HFFc6 (cell line): Measurements from ENCODE around the gene RNASEL. TPM values are rescaled to one million over a fixed set of nuclear protein-coding genes. Genes with fewer than 3 reads are reported as not detected.

Experiments used
- DNase-seq: peaks from one replicate; pipeline ENCODE4 v3.0.0-alpha.2; 2018
- H3K27ac Mint-ChIP-seq: 2 replicates; pipeline ENCODE4 v1.8.0; 2020; ENCODE audit warnings: mild to moderate bottlenecking, mixed read lengths
- H3K27me3 Mint-ChIP-seq: 2 replicates; pipeline ENCODE4 v1.8.0; 2021; ENCODE audit warnings: mild to moderate bottlenecking, moderate library complexity, mixed read lengths; ENCODE audit not compliant: insufficient read depth
- H3K36me3 Mint-ChIP-seq: 2 replicates; pipeline ENCODE4 v1.8.0; 2021; ENCODE audit warnings: low read depth, mixed read lengths
- H3K4me1 Mint-ChIP-seq: 2 replicates; pipeline ENCODE4 v1.8.0; 2020; ENCODE audit warnings: low read depth, mixed read lengths
- H3K4me3 Mint-ChIP-seq: 2 replicates; pipeline ENCODE4 v1.8.0; 2020; ENCODE audit warnings: mild to moderate bottlenecking, moderate library complexity, mixed read lengths
- H3K9me3 Mint-ChIP-seq: 2 replicates; pipeline ENCODE4 v1.8.0; 2020; ENCODE audit warnings: mild to moderate bottlenecking, mixed read lengths
- total RNA-seq, 6 experiments: library from RNA; stranded (reverse); fragmentation: NEBNext Ultra II Directional; extraction: Animal tissue kit (Norgen Biotek cat#: 25700); gene quantifications; 2 replicates in 1 of 6; 3 replicates in 5 of 6; pipeline ENCODE4 v1.2.3, GENCODE V29; 2021
- TF ChIP-seq, protein P1 (sequence below): fragments of 200-600 bp; sonication (generic); IDR thresholded peaks from 2 replicates; pipeline ENCODE4 v1.5.0; 2021; ENCODE audit warnings: antibody characterized with exemption, mild to moderate bottlenecking

RNASEL gene
- total RNA-seq, 6 experiments from 2014 or later, result 3.6 to 4.1 (median 3.8) TPM

DNA sequence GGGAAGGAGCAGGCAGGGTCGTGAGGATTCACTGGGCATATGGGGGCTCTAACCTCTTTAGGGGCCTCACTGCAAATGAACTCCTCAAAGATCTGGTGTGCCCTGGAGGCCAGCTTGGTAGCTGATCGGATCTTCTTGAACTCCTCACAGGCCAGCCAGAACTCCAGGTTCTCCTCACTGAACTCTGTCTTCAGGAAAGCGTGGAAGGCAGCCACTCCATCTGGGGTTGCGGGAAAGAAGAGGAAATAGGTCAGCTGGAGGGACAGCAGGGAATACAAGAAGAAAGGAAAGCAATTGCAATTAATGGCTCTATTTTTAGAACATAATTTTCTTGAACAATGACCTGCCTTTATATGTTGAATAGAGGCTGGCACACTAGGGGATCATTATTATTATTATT, 12.9 kb upstream of the RNASEL start:
- Mint-ChIP-seq H3K4me3 (no peak overlapping the region), H3K27ac (no peak overlapping the region), H3K27me3 (no peaks in the 10 kb centered on the region; the same call in none of the 2 replicates), H3K36me3 (no peaks in the 10 kb centered on the region), H3K4me1 (peaks cover 23% of the 10 kb centered on the region), H3K9me3 (no peaks in the 10 kb centered on the region)
- DNase-seq, result no peak
- TF ChIP-seq, protein P1, sequence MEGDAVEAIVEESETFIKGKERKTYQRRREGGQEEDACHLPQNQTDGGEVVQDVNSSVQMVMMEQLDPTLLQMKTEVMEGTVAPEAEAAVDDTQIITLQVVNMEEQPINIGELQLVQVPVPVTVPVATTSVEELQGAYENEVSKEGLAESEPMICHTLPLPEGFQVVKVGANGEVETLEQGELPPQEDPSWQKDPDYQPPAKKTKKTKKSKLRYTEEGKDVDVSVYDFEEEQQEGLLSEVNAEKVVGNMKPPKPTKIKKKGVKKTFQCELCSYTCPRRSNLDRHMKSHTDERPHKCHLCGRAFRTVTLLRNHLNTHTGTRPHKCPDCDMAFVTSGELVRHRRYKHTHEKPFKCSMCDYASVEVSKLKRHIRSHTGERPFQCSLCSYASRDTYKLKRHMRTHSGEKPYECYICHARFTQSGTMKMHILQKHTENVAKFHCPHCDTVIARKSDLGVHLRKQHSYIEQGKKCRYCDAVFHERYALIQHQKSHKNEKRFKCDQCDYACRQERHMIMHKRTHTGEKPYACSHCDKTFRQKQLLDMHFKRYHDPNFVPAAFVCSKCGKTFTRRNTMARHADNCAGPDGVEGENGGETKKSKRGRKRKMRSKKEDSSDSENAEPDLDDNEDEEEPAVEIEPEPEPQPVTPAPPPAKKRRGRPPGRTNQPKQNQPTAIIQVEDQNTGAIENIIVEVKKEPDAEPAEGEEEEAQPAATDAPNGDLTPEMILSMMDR, result no peak

DNA sequence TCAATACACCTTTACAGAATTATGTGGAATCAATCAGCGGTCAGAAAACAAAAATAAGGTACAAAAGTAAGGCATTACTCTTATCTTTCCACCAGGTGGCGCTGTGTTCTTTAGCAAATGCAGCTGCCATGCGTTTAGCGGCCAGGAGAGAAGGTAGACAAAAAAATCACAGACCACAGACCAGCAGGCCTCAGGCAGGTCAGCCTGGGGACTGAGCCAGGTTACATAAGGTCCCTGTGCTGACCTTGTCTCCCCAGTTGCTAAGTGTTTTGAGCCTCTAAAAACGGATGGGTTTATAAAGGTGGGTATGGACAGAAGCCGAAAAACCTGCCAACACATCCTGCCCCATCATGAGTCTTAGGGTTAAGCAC, 12.3 kb upstream of the RNASEL start:
- peak; percentile 63 for DNase-seq
- H3K9me3 Mint-ChIP-seq, result no peaks in the 10 kb centered on the region
- TF ChIP-seq, protein P1, result peak; percentile 97
- H3K4me1 Mint-ChIP-seq, result peaks cover 19% of the 10 kb centered on the region
- H3K27ac Mint-ChIP-seq, result no peak overlapping the region
- H3K4me3 Mint-ChIP-seq, result no peak overlapping the region
- H3K27me3 Mint-ChIP-seq, result no peaks in the 10 kb centered on the region; the same call in none of the 2 replicates
- H3K36me3 Mint-ChIP-seq, result no peaks in the 10 kb centered on the region

DNA sequence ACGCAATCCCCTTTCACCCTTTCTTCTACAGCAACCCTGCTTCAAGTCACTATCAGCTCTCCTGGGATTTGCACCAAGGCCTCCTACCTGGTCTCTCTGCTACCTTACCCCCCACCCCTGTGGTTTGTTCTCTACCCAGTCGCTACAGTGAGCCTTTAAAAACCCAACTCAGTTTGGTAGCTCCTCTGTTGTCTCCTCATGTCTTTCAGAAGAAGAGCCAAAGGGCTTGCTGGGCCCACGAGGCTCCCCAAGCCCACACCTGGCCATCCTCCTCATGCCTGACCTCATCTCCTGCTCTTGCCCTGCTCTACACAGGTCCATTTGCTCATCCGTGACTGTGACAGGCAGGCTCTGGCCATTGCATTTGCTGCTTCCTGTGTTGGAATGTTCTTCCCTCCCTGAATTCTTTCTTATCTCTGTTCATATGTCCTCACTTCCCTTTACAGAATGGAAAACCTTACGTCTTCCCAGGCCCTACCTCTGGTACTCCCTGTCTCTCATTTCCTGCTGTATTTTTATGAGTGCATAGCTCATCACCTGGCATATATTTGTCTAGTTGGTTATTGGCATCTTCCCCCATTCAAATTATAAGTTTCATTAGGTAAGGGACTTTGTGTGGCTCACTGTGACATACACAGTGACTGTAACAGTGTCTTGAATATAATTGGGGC, 11.8 kb upstream of the RNASEL start:
- no peak for DNase-seq
- Mint-ChIP-seq H3K4me1 (peaks cover 18% of the 10 kb centered on the region), H3K27ac (no peak overlapping the region), H3K36me3 (no peaks in the 10 kb centered on the region), H3K4me3 (no peak overlapping the region), H3K27me3 (no peaks in the 10 kb centered on the region; the same call in none of the 2 replicates), H3K9me3 (no peaks in the 10 kb centered on the region)
- TF ChIP-seq, protein P1, result no peak

DNA sequence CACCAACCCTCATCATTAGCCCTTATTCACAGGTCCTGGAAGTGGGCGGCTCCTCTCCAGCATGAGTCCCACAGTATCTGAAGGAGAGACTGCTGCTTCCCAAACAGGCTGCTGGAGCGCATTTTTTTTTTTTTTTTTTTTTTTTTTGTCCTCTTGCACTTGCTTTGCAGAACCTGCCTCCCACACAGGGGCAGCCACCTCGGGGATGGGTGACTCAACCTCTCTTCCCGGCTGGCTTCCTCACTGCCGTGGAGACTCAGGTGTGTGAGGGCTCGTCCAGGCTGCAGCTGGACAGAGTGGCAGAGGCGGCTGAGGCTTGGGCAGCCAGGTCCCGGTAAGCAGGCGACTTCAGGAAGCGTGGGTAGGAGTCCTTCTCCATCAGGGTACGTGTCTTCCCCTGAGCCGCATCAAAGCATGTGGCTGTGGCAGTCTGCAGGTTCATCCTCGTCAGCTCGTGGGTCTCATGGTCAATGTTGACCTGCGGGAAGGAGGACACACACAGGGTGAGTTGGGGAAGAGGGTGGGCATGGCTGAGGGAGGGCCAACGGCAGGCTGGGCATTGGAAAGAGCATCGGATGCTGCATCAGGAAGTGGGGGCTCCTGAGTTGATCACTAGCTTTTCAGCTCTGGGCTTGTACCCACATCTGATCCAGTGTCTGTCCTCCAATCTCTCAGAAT, 11.1 kb upstream of the RNASEL start:
- H3K9me3 Mint-ChIP-seq, result no peaks in the 10 kb centered on the region
- TF ChIP-seq, protein P1, result no peak
- H3K4me3 Mint-ChIP-seq, result no peak overlapping the region
- no peak for DNase-seq
- H3K4me1 Mint-ChIP-seq, result peaks cover 18% of the 10 kb centered on the region
- peaks cover 2% of the 10 kb centered on the region for H3K27me3 Mint-ChIP-seq
- H3K27ac Mint-ChIP-seq, result no peak overlapping the region
- no peaks in the 10 kb centered on the region for H3K36me3 Mint-ChIP-seq

DNA sequence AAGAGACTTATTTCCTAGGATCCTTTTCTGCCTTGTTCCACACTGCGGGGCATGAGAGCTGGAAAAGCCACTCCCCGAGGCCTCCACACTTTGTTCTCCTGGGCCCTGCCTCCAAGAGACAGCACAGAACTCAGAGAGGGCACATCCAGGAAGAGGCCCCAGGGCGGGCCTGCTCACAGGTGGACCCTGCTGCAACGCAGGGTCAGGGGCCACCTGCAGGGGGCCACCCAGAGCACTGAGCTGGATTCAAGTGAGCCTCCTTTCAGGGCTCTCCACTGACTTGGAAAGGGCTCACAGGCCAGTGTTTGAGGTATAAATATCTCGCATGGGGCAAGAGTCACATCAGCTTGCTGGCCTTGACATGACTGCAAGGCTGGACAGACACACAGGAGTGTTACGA, 10.3 kb upstream of the RNASEL start:
- no peaks in the 10 kb centered on the region for H3K9me3 Mint-ChIP-seq
- H3K27ac Mint-ChIP-seq, result no peak overlapping the region
- TF ChIP-seq, protein P1, result peak; percentile 67
- no peaks in the 10 kb centered on the region for H3K36me3 Mint-ChIP-seq
- H3K27me3 Mint-ChIP-seq, result peaks cover 2% of the 10 kb centered on the region
- H3K4me3 Mint-ChIP-seq, result no peak overlapping the region
- no peak for DNase-seq
- peaks cover 21% of the 10 kb centered on the region for H3K4me1 Mint-ChIP-seq
